ENCODE results near the gene FETUB.
"Not testable (repeated sequence)": the region's sequence is repeated elsewhere in the genome, so short reads cannot be mapped to it uniquely, and the experiment has no call there.

FETUB gene

GRCh38 chr3:186696522-186696921 is 56.3 kb downstream of the FETUB start:
- H3K14ac ChIP-seq (ENCODE audit: low read length), result no peak overlapping the region
- H3K18ac ChIP-seq (ENCODE audit: low read length), result no peak overlapping the region
- no peak overlapping the region for H2AK5ac ChIP-seq (ENCODE audit: low read length)
- no CpG with 5 or more reads among the region's 2 CpGs for WGBS (ENCODE audit: extremely low coverage, insufficient coverage, insufficient read length)
- no peak overlapping the region for H3K4me2 ChIP-seq (ENCODE audit: low read length)
- H2BK5ac ChIP-seq (ENCODE audit: low read depth, low read length, poor library complexity), result no peak overlapping the region
- no peak overlapping the region for H4K8ac ChIP-seq (ENCODE audit: low read depth, low read length)
- H3K4me1 ChIP-seq (ENCODE audit: control insufficient read depth in 1 of 2, insufficient read depth in 2 of 2, low read length in 2 of 2), result no peaks in the 10 kb centered on the region
- H3K79me2 ChIP-seq (ENCODE audit: control insufficient read depth, insufficient read depth, low read length, poor library complexity), result no peaks in the 10 kb centered on the region
- no peaks in the 10 kb centered on the region for H3K79me1 ChIP-seq (ENCODE audit: low read length)
- H3K9ac ChIP-seq (ENCODE audit: low read length), result no peak overlapping the region
- no peak overlapping the region for H3K23ac ChIP-seq (ENCODE audit: low read length)
- no peak overlapping the region for H2BK12ac ChIP-seq (ENCODE audit: low read length)
- DNase-seq, result peak in 1 of 2 donors; percentile 21
- H4K12ac ChIP-seq (ENCODE audit: low read depth, low read length), result no peak overlapping the region
- no peak overlapping the region for H3K27ac ChIP-seq (ENCODE audit: low read depth, low read length)
- H3K27me3 ChIP-seq (ENCODE audit: insufficient read depth, low read length), result no peaks in the 10 kb centered on the region
- H4K91ac ChIP-seq (ENCODE audit: low read depth, low read length), result no peak overlapping the region
- H3K4me3 ChIP-seq (ENCODE audit: low read depth, low read length), result no peak overlapping the region
- H3K9me3 ChIP-seq (ENCODE audit: insufficient read depth, low read depth, low read length), result peaks cover 2% of the 10 kb centered on the region
- no peak overlapping the region for H2AFZ ChIP-seq (ENCODE audit: insufficient read depth, low read length, poor library complexity)
- H3K4ac ChIP-seq (ENCODE audit: low read depth, low read length), result no peak overlapping the region
- H2BK120ac ChIP-seq (ENCODE audit: insufficient read depth, low read length, poor library complexity), result no peak overlapping the region
- H3K36me3 ChIP-seq (ENCODE audit: control insufficient read depth in 1 of 2, insufficient read depth in 2 of 2, low read length in 2 of 2), result no peaks in the 10 kb centered on the region

GRCh38 chr3:186697510-186697909 is 57.3 kb downstream of the FETUB start:
- H3K27me3 ChIP-seq (ENCODE audit: insufficient read depth, low read length), result no peaks in the 10 kb centered on the region
- H2AK5ac ChIP-seq (ENCODE audit: low read length), result no peak overlapping the region
- no peak overlapping the region for H3K14ac ChIP-seq (ENCODE audit: low read length)
- no peak overlapping the region for H3K18ac ChIP-seq (ENCODE audit: low read length)
- no peak overlapping the region for H3K4me3 ChIP-seq (ENCODE audit: low read depth, low read length)
- no peaks in the 10 kb centered on the region for H3K36me3 ChIP-seq (ENCODE audit: control insufficient read depth in 1 of 2, insufficient read depth in 2 of 2, low read length in 2 of 2)
- no peak overlapping the region for H2BK12ac ChIP-seq (ENCODE audit: low read length)
- H3K23ac ChIP-seq (ENCODE audit: low read length), result no peak overlapping the region
- H3K9me3 ChIP-seq (ENCODE audit: insufficient read depth, low read depth, low read length), result no peaks in the 10 kb centered on the region
- no peak overlapping the region for H4K8ac ChIP-seq (ENCODE audit: low read depth, low read length)
- H2BK120ac ChIP-seq (ENCODE audit: insufficient read depth, low read length, poor library complexity), result no peak overlapping the region
- no peak overlapping the region for H2BK5ac ChIP-seq (ENCODE audit: low read depth, low read length, poor library complexity)
- H3K9ac ChIP-seq (ENCODE audit: low read length), result no peak overlapping the region
- no peak overlapping the region for H3K27ac ChIP-seq (ENCODE audit: low read depth, low read length)
- H3K4me1 ChIP-seq (ENCODE audit: control insufficient read depth in 1 of 2, insufficient read depth in 2 of 2, low read length in 2 of 2), result no peaks in the 10 kb centered on the region
- no peaks in the 10 kb centered on the region for H3K79me2 ChIP-seq (ENCODE audit: control insufficient read depth, insufficient read depth, low read length, poor library complexity)
- DNase-seq, result no peak
- H3K79me1 ChIP-seq (ENCODE audit: low read length), result no peaks in the 10 kb centered on the region
- H4K12ac ChIP-seq (ENCODE audit: low read depth, low read length), result no peak overlapping the region
- H3K4me2 ChIP-seq (ENCODE audit: low read length), result no peak overlapping the region
- H4K91ac ChIP-seq (ENCODE audit: low read depth, low read length), result no peak overlapping the region
- H3K4ac ChIP-seq (ENCODE audit: low read depth, low read length), result no peak overlapping the region
- WGBS (ENCODE audit: extremely low coverage, insufficient coverage, insufficient read length), result no CpG with 5 or more reads among the region's 4 CpGs
- no peak overlapping the region for H2AFZ ChIP-seq (ENCODE audit: insufficient read depth, low read length, poor library complexity)

GRCh38 chr3:186700267-186700666 is 60.1 kb downstream of the FETUB start:
- no peak overlapping the region for H2BK120ac ChIP-seq (ENCODE audit: insufficient read depth, low read length, poor library complexity)
- H2AK5ac ChIP-seq (ENCODE audit: low read length), result no peak overlapping the region
- H3K27me3 ChIP-seq (ENCODE audit: insufficient read depth, low read length), result no peaks in the 10 kb centered on the region
- DNase-seq, result no peak
- H4K91ac ChIP-seq (ENCODE audit: low read depth, low read length), result no peak overlapping the region
- no peak overlapping the region for H3K4ac ChIP-seq (ENCODE audit: low read depth, low read length)
- H3K9me3 ChIP-seq (ENCODE audit: insufficient read depth, low read depth, low read length), result no peaks in the 10 kb centered on the region
- no CpG with 5 or more reads among the region's 3 CpGs for WGBS (ENCODE audit: extremely low coverage, insufficient coverage, insufficient read length)
- H2AFZ ChIP-seq (ENCODE audit: insufficient read depth, low read length, poor library complexity), result no peak overlapping the region
- H3K79me1 ChIP-seq (ENCODE audit: low read length), result no peaks in the 10 kb centered on the region
- H3K18ac ChIP-seq (ENCODE audit: low read length), result no peak overlapping the region
- H3K79me2 ChIP-seq (ENCODE audit: control insufficient read depth, insufficient read depth, low read length, poor library complexity), result no peaks in the 10 kb centered on the region
- H3K4me2 ChIP-seq (ENCODE audit: low read length), result no peak overlapping the region
- no peak overlapping the region for H3K14ac ChIP-seq (ENCODE audit: low read length)
- no peak overlapping the region for H4K12ac ChIP-seq (ENCODE audit: low read depth, low read length)
- no peak overlapping the region for H3K27ac ChIP-seq (ENCODE audit: low read depth, low read length)
- no peak overlapping the region for H2BK12ac ChIP-seq (ENCODE audit: low read length)
- no peaks in the 10 kb centered on the region for H3K4me1 ChIP-seq (ENCODE audit: control insufficient read depth in 1 of 2, insufficient read depth in 2 of 2, low read length in 2 of 2)
- no peak overlapping the region for H3K9ac ChIP-seq (ENCODE audit: low read length)
- H3K23ac ChIP-seq (ENCODE audit: low read length), result no peak overlapping the region
- H3K4me3 ChIP-seq (ENCODE audit: low read depth, low read length), result no peak overlapping the region
- no peak overlapping the region for H2BK5ac ChIP-seq (ENCODE audit: low read depth, low read length, poor library complexity)
- no peak overlapping the region for H4K8ac ChIP-seq (ENCODE audit: low read depth, low read length)
- no peaks in the 10 kb centered on the region for H3K36me3 ChIP-seq (ENCODE audit: control insufficient read depth in 1 of 2, insufficient read depth in 2 of 2, low read length in 2 of 2)

- not testable (repeated sequence) for H3K27ac ChIP-seq (ENCODE audit: low read depth, low read length); H3K4me2 ChIP-seq (ENCODE audit: low read length); H3K23ac ChIP-seq (ENCODE audit: low read length); H3K79me1 ChIP-seq (ENCODE audit: low read length); H3K14ac ChIP-seq (ENCODE audit: low read length); H2AK5ac ChIP-seq (ENCODE audit: low read length); H3K27me3 ChIP-seq (ENCODE audit: insufficient read depth, low read length); H3K4me1 ChIP-seq (ENCODE audit: control insufficient read depth in 1 of 2, insufficient read depth in 2 of 2, low read length in 2 of 2); H4K8ac ChIP-seq (ENCODE audit: low read depth, low read length); H3K79me2 ChIP-seq (ENCODE audit: control insufficient read depth, insufficient read depth, low read length, poor library complexity); H2BK120ac ChIP-seq (ENCODE audit: insufficient read depth, low read length, poor library complexity); H3K36me3 ChIP-seq (ENCODE audit: control insufficient read depth in 1 of 2, insufficient read depth in 2 of 2, low read length in 2 of 2); H4K91ac ChIP-seq (ENCODE audit: low read depth, low read length); H3K4me3 ChIP-seq (ENCODE audit: low read depth, low read length); H3K9me3 ChIP-seq (ENCODE audit: insufficient read depth, low read depth, low read length); H2BK5ac ChIP-seq (ENCODE audit: low read depth, low read length, poor library complexity); H2BK12ac ChIP-seq (ENCODE audit: low read length); H2AFZ ChIP-seq (ENCODE audit: insufficient read depth, low read length, poor library complexity); H4K12ac ChIP-seq (ENCODE audit: low read depth, low read length); H3K18ac ChIP-seq (ENCODE audit: low read length); H3K4ac ChIP-seq (ENCODE audit: low read depth, low read length); H3K9ac ChIP-seq (ENCODE audit: low read length); DNase-seq
These were observed 62.3 kb downstream of the FETUB start for GRCh38 chr3:186702451-186702850.

All from trophoblast cell (in vitro differentiated cells and primary cell).